A549 (cell line): ENCODE results near the gene EMID1.

Source experiments
- CBX2 ChIP-seq: fragments of 200-600 bp; sonication (generic); IDR thresholded peaks from 2 replicates; pipeline ENCODE4 v1.6.1; 2016; ENCODE audit warnings: low read depth, mild to moderate bottlenecking, borderline replicate concordance
- CTCF ChIP-seq: fragments of >200 bp; sonication (Bioruptor Twin); formaldehyde crosslinking; IDR thresholded peaks from 3 replicates; pipeline ENCODE4 v1.5.1; 2016
- E2F6 ChIP-seq: IDR thresholded peaks from 2 replicates; pipeline ENCODE4 v1.6.1; 2012; ENCODE audit warnings: low read depth, borderline replicate concordance
- EP300 ChIP-seq, 2 experiments: fragments of >200 bp; sonication (Bioruptor Twin); formaldehyde crosslinking; IDR thresholded peaks; 2 replicates in 1 of 2; 3 replicates in 1 of 2; pipeline ENCODE4 v1.6.1; 2016 to 2017
- ESRRA ChIP-seq: fragments of 150-350 bp; IDR thresholded peaks from 2 replicates; pipeline ENCODE4 v1.6.1; 2014; ENCODE audit warnings: mild to moderate bottlenecking, low read length, borderline replicate concordance
- JUNB ChIP-seq: fragments of >200 bp; sonication (Bioruptor Twin); formaldehyde crosslinking; IDR thresholded peaks from 2 replicates; pipeline ENCODE4 v1.6.1; 2016
- NR3C1 ChIP-seq: fragments of >200 bp; sonication (Bioruptor Twin); formaldehyde crosslinking; IDR thresholded peaks from 3 replicates; pipeline ENCODE4 v1.6.1; 2017
- POLR2AphosphoS2 ChIP-seq: conservative IDR thresholded peaks from 2 replicates; pipeline ENCODE4 v1.6.1; 2012; ENCODE audit warnings: low read length, improper control_type of control experiment, inconsistent platforms
- REST ChIP-seq: fragments of 200-600 bp; sonication (generic); IDR thresholded peaks from 2 replicates; pipeline ENCODE4 v1.6.1; 2016; ENCODE audit warnings: antibody characterized with exemption, mild to moderate bottlenecking, moderate library complexity
- SMC3 ChIP-seq: fragments of >200 bp; sonication (Bioruptor Twin); formaldehyde crosslinking; IDR thresholded peaks from 3 replicates; pipeline ENCODE4 v1.6.1; 2018; ENCODE audit warnings: inconsistent platforms
- USF2 ChIP-seq: fragments of 450-650 bp; IDR thresholded peaks from 2 replicates; pipeline ENCODE4 v1.6.1; 2014; ENCODE audit warnings: antibody characterized with exemption

- TF ChIP-seq E2F6 (0 out of 2 replicates have a peak, but pooled peaks have one; percentile 6), CTCF (no peak), SMC3 (no peak), EP300 (IDR thresholded peaks at IDR 0.05) (no peak), POLR2AphosphoS2 (no peak), CBX2 (no peak), USF2 (no peak), REST (no peak), JUNB (no peak), NR3C1 (no peak), ESRRA (no peak)
These were observed 62.3 kb downstream of the EMID1 start, which contains the start of the genes EWSR1 and RHBDD3 for GRCh38 chr22:29267858-29268510.
